Esophagus squamous epithelium (tissue), 5 donors: ENCODE measurements around the gene ADIPOR2. TPM values are rescaled to one million over a fixed set of nuclear protein-coding genes. Genes with fewer than 3 reads are reported as not detected.

Experiments
- DNase-seq: peaks from one replicate; lab custom pipeline; 2025; lab: John Stamatoyannopoulos, UW
- H3K27ac ChIP-seq, 4 donors: fragments of 200-600 bp; sonication (generic); one replicate each; pipeline ENCODE4 v1.5.1; 2016 to 2019; ENCODE audit warnings: mild to moderate bottlenecking in 1 of 4
- H3K27me3 ChIP-seq, 4 donors: fragments of 200-600 bp; sonication (generic); 1 replicate in 3 of 4; 2 replicates in 1 of 4; pipeline versions ENCODE4 v1.5.1 to v1.6.0; 2017 to 2021; ENCODE audit warnings: antibody characterized with exemption in 1 of 4
- H3K36me3 ChIP-seq, 3 donors: fragments of 200-600 bp; sonication (generic); one replicate each; pipeline ENCODE4 v1.5.1; 2016 to 2019
- H3K4me1 ChIP-seq, 3 donors: fragments of 200-600 bp; sonication (generic); one replicate each; pipeline ENCODE4 v1.5.1; 2017 to 2019
- H3K4me3 ChIP-seq, 4 donors: fragments of 200-600 bp; sonication (generic); 1 replicate in 3 of 4; 2 replicates in 1 of 4; pipeline ENCODE4 v1.5.1; 2016 to 2019; ENCODE audit warnings: mild to moderate bottlenecking in 2 of 4, moderate library complexity in 1 of 4
- H3K9me3 ChIP-seq, 3 donors: fragments of 200-600 bp; sonication (generic); one replicate each; pipeline ENCODE4 v1.5.1; 2016 to 2019
- CTCF ChIP-seq, 6 experiments: fragments of 450-650 bp in 4 of 6; fragments of 200-600 bp in 2 of 6; sonication (generic) in 2 of 6; IDR thresholded peaks; one replicate each; pipeline ENCODE4 v1.5.1; 2016 to 2019; ENCODE audit warnings: antibody characterized with exemption in 6 of 6, mild to moderate bottlenecking in 4 of 6, moderate library complexity in 4 of 6
- POLR2A ChIP-seq, 4 donors: fragments of 450-650 bp; IDR thresholded peaks; one replicate each; pipeline ENCODE4 v1.6.1; 2017; ENCODE audit warnings: antibody characterized with exemption in 4 of 4, mild to moderate bottlenecking in 4 of 4, moderate library complexity in 3 of 4
- WGBS, 2 donors: methylation state at CpG; one replicate each; pipeline ENCODE4 v1.1.5; 2018; 5-methylcytosine and 5-hydroxymethylcytosine counted together
- intact Hi-C: fragments of 100-400 bp; cut with DNase I; formaldehyde crosslinking; loops from one replicate; pipeline ENCODE4 v1.15.0; 2022
- total RNA-seq, 4 donors: library from RNA; depleted of rRNA; stranded (reverse); fragments of >200 nt; gene quantifications; one replicate each; pipeline ENCODE4 v1.1.0, GENCODE V29; 2016
- donor health status: DM: yes; HTN: yes; CAD: no.

The ADIPOR2 gene
- total RNA-seq, 4 donors from 2014 or later = 29.1 to 49.4 (median 31.1) TPM

DNA sequence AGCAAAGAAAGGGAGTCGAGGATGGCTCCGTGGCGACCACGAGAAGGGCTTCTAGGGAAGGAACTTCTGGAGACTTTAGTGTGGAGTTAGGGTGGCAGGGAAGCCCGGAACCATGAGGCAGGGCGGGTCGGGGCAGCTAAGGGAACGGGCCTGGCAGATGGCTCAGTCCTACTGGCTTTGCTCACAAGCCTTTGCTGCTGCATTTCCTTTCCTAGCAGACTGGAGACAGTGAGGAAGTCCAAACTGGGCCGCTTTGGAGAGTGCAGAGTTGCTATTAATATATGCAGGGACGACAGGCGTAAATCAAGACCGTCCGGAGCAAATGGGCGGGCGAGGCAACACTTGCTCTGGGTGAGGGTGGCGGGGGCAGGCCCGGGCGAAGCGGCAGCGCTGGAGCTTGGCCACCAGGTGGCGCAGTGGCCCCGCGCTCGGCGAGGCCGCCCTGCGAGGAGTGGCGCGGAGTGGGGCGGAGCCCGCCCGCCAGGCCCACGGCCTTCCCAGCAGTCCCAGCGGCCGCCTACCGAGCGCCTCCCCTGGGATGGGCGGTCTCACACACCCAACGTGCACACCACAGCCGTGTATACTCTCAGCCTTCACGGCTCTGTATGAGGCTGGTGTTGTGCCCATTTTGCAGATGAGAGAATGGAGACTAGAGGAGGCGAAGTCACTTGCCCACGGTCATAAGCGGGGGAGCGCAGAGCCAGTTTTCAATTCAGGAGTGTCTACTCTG, 105.1 kb downstream of the ADIPOR2 start:
- Histone ChIP-seq H3K27ac (peak overlapping the region; percentile 82 to 91 (median 89)), H3K4me3 (peak overlapping the region; percentile 52 to 82 (median 74)), H3K9me3 (no peaks in the 10 kb centered on the region), H3K36me3 (no peaks in the 10 kb centered on the region), H3K27me3 (no peaks in the 10 kb centered on the region), H3K4me1 (peaks cover 9 to 46% (median 12%) of the 10 kb centered on the region in 3 donors)
- peak; percentile 69 for DNase-seq
- WGBS, 2 donors = 2 to 4% methylated on average over 14 to 25 of the region's 45 CpGs
- peak; percentile 98 to 100 (median 100) for TF ChIP-seq CTCF (IDR thresholded peaks at IDR 0.05)
- TF ChIP-seq POLR2A (IDR thresholded peaks at IDR 0.05) = peak in 2 of 4 donors; percentile 42 to 79
- intact Hi-C loops = loop anchor here (5.0 kb wide), 2 partner anchors 141 to 236 kb away; no protein-coding TSS in a partner anchor

DNA sequence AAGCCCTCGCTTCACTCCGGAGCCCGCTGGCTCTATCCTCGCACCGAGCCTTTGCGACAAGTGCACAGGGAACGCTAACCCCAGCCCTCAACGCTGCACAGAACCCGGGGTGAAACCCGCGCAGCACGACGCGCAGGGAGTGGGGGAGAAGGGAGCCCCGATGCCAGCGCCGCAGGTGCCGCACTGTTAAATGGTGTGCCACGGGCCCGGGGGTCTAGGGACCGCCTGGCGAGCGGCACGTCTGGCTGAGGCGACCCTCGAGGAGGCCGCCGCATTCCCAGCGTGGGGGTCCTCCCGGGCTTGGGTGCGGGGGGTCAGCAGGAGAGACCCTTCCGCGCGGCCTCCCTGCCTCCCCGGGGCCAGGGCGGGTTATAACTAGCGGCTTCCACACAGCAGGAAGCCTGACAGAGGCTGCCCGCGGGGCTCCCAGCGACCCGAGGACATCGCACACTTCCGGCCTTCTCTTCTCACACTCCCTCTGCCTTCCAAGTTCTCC, 105.7 kb downstream of the ADIPOR2 start:
- H3K36me3 ChIP-seq = no peaks in the 10 kb centered on the region
- no peak for TF ChIP-seq POLR2A (IDR thresholded peaks at IDR 0.05)
- no peak for TF ChIP-seq CTCF (IDR thresholded peaks at IDR 0.05)
- H3K27me3 ChIP-seq = no peaks in the 10 kb centered on the region
- H3K4me3 ChIP-seq = peak overlapping the region; percentile 52 to 82 (median 74)
- no peaks in the 10 kb centered on the region for H3K9me3 ChIP-seq
- intact Hi-C loops = loop anchor here (5.0 kb wide), 2 partner anchors 141 to 236 kb away; no protein-coding TSS in a partner anchor
- 0 to 4% methylated on average over 5 to 7 of the region's 43 CpGs for WGBS, 2 donors
- no peak for DNase-seq
- peak overlapping the region; percentile 82 to 91 (median 89) for H3K27ac ChIP-seq
- peaks cover 9 to 39% (median 12%) of the 10 kb centered on the region in 3 donors for H3K4me1 ChIP-seq

DNA sequence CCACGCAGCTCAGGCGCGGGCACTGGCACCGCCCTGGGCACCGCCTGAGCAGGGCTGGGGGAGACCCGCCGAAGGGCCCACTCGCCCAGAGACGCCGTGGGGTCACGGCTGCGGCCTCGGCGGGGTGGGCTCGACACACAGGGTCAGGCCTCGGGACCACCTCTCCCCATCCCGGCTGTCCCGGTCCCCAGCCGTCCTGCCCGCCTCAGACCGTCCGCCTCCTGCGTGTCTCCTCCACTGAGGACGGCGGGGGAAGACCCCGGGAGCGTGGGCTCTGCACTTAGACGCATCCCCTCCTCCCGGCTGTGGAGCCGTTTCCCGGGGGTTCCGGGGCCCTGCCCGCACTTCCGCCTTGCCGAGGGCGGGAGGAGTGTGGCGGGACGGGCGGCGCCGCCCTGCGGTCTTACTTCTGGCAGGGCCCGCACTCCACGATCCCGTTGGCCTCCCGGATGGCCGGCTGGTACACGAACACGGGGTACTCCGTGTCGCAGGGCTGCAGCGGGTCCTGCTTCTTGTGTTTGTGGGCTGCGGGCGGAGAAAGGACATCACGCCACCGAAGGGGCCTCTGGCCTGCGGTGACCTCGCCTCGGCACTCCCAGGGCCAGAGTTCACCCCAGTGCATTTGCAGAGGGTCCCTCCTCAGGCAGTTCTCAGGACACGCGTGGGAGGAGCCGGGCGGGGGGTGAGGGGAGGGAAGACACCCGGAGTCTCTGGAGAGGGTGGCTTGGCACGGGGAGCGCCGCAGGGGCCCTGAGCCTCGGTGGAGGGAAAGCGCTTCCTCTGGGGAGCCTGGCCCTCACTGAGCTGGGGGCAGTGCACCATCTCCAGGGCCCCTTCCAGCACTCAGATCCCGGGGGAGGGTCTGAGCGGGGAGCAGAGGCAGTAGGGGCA, 106.4 kb downstream of the ADIPOR2 start:
- Histone ChIP-seq H3K4me1 (peaks cover 9 to 35% (median 12%) of the 10 kb centered on the region in 3 donors), H3K4me3 (peak overlapping the region; percentile 52 to 82 (median 74)), H3K9me3 (no peaks in the 10 kb centered on the region), H3K27me3 (no peaks in the 10 kb centered on the region), H3K27ac (peak overlapping the region; percentile 82 to 91 (median 89)), H3K36me3 (no peaks in the 10 kb centered on the region)
- WGBS, 2 donors = 23% methylated on average over 7 of the region's 71 CpGs; no CpG with 5 or more reads in 1 of the 2 donors
- no peak for DNase-seq
- intact Hi-C loops = loop anchor here (5.0 kb wide), 2 partner anchors 140 to 235 kb away; no protein-coding TSS in a partner anchor
- TF ChIP-seq CTCF (IDR thresholded peaks at IDR 0.05) = peak in 1 of 6 experiments; percentile 26
- peak in 2 of 4 donors; percentile 50 to 71 for TF ChIP-seq POLR2A (IDR thresholded peaks at IDR 0.05)

DNA sequence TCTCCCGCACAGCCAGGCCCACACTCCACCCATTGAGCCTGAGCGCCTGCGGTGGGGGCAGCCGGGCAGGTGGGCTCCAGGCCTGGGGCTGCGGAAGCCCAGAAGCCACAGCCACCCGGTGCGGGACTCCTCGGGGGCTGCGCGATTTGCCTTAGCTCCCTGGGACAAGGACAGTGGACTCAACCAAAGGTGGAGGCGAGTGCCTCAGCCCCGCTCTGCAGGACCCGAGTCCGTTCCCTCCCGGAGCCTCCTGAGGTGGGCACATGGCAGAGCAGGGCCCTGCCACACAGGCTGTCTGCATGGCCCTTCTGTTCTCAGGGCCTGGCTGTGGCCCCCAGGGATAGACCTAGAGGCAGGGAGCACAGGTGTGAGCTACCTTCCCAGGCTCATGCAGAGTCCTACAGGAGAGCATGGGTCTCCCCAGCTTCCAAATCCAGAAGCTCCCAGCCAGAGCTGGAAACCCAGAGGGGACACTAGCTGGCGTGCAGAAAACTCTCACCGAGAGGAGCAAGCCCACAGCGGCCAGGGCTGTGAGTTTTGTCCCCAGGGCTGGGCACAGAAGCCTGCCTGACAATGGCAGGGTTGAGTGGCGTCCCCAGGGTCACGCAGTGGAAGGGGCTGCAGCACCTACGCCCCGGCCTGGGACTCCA, 107.2 kb downstream of the ADIPOR2 start:
- intact Hi-C loops = loop anchor here (5.0 kb wide), 2 partner anchors 139 to 234 kb away; no protein-coding TSS in a partner anchor
- H3K4me3 ChIP-seq = no peak overlapping the region
- 78 to 100% methylated on average over 1 to 6 of the region's 22 CpGs for WGBS, 2 donors
- no peaks in the 10 kb centered on the region for H3K36me3 ChIP-seq
- H3K4me1 ChIP-seq = peaks cover 9 to 35% (median 9%) of the 10 kb centered on the region in 3 donors
- no peaks in the 10 kb centered on the region for H3K27me3 ChIP-seq
- peak overlapping the region; percentile 82 to 91 (median 89) for H3K27ac ChIP-seq
- TF ChIP-seq CTCF (IDR thresholded peaks at IDR 0.05) = no peak
- TF ChIP-seq POLR2A (IDR thresholded peaks at IDR 0.05) = no peak
- DNase-seq = no peak
- no peaks in the 10 kb centered on the region for H3K9me3 ChIP-seq
